HepG2 (cell line): ENCODE data around the gene GBGT1. TPM values are rescaled to one million over a fixed set of nuclear protein-coding genes. Genes with fewer than 3 reads are reported as not detected.
A peak's percentile ranks its signal among the peaks of the same experiment; 100 is the strongest.

Experiments used
- ATM ChIP-seq: fragments of 450-650 bp; IDR thresholded peaks from 2 replicates; pipeline ENCODE4 v1.7.1; 2017; ENCODE audit warnings: mild to moderate bottlenecking, borderline replicate concordance
- CCAR2 ChIP-seq: fragments of 200-400 bp; formaldehyde crosslinking; optimal IDR thresholded peaks from 2 replicates; pipeline ENCODE3; 2018; ENCODE audit warnings: low read depth, mild to moderate bottlenecking, low read length, moderate library complexity
- LCORL ChIP-seq, 2 experiments: fragments of 450-650 bp in 1 of 2; sonication (generic) in 1 of 2; formaldehyde crosslinking in 1 of 2; IDR thresholded peaks; 2 replicates each; pipeline versions ENCODE4 v1.5.0 to v1.6.1; 2017 to 2020; ENCODE audit warnings: antibody characterized with exemption in 1 of 2, missing genetic modification reagents in 1 of 2
- MLLT10 ChIP-seq: sonication (generic); formaldehyde crosslinking; IDR thresholded peaks from 2 replicates; pipeline ENCODE4 v1.4.0; 2020; ENCODE audit warnings: missing genetic modification reagents
- NFIC ChIP-seq: IDR thresholded peaks from 2 replicates; pipeline ENCODE4 v1.6.1; 2012; ENCODE audit warnings: mild to moderate bottlenecking, low read length, inconsistent platforms
- POLR2A ChIP-seq, 2 experiments: IDR thresholded peaks; 2 replicates each; pipeline ENCODE4 v1.6.1; 2011; ENCODE audit warnings: low read depth in 2 of 2, low read length in 2 of 2, mild to moderate bottlenecking in 1 of 2, moderate library complexity in 1 of 2; ENCODE audit not compliant: insufficient read depth in 1 of 2
- PRDM10 ChIP-seq: sonication (generic); formaldehyde crosslinking; IDR thresholded peaks from 2 replicates; pipeline ENCODE4 v1.4.0; 2020; ENCODE audit warnings: low read depth, missing genetic modification reagents
- ZBTB38 ChIP-seq: sonication (generic); formaldehyde crosslinking; IDR thresholded peaks from 2 replicates; pipeline ENCODE4 v1.5.1; 2020; ENCODE audit warnings: mild to moderate bottlenecking, missing genetic modification reagents
- ZHX2 ChIP-seq, 2 experiments: sonication (generic) in 1 of 2; formaldehyde crosslinking in 1 of 2; IDR thresholded peaks; 2 replicates each; pipeline versions ENCODE4 v1.6.1 to v1.9.0; 2014 to 2022; ENCODE audit warnings: antibody characterized with exemption in 1 of 2, borderline replicate concordance in 1 of 2, inconsistent platforms in 1 of 2, low read depth in 1 of 2, missing genetic modification reagents in 1 of 2
- ZNF12 ChIP-seq: sonication (generic); formaldehyde crosslinking; IDR thresholded peaks from 2 replicates; pipeline ENCODE4 v1.5.0; 2020; ENCODE audit warnings: missing genetic modification reagents
- ZNF333 ChIP-seq: sonication (generic); formaldehyde crosslinking; IDR thresholded peaks from 2 replicates; pipeline ENCODE4 v1.4.0; 2020; ENCODE audit warnings: mild to moderate bottlenecking, missing genetic modification reagents, borderline replicate concordance
- ZNF543 ChIP-seq: sonication (generic); formaldehyde crosslinking; IDR thresholded peaks from 2 replicates; pipeline ENCODE4 v1.4.0; 2020; ENCODE audit warnings: mild to moderate bottlenecking, missing genetic modification reagents
- ZNF589 ChIP-seq: sonication (generic); formaldehyde crosslinking; conservative IDR thresholded peaks from 2 replicates; pipeline ENCODE4 v1.8.0; 2022; ENCODE audit warnings: mild to moderate bottlenecking, moderate library complexity, missing genetic modification reagents
- ZNF724P ChIP-seq: sonication (generic); formaldehyde crosslinking; IDR thresholded peaks from 2 replicates; pipeline ENCODE4 v1.8.0; 2022; ENCODE audit warnings: missing genetic modification reagents, borderline replicate concordance
- ZNF782 ChIP-seq: sonication (generic); formaldehyde crosslinking; IDR thresholded peaks from 2 replicates; pipeline ENCODE4 v1.4.0; 2020; ENCODE audit warnings: missing genetic modification reagents, mild to moderate bottlenecking, borderline replicate concordance
- polyA plus RNA-seq, 8 experiments: library from polyadenylated mRNA; depleted of rRNA in 3 of 8; stranded (reverse) in 7 of 8; unstranded in 1 of 8; fragments of >200 nt; fragmentation: Illumina TruSeq in 4 of 8; extraction: Trizol in 4 of 8; gene quantifications; 2 replicates each; pipeline versions ENCODE4 v1.2.1 to v1.2.3, GENCODE V29; 2011 to 2016; ENCODE audit warnings: low read depth in 4 of 8, missing spikeins in 1 of 8, mixed read lengths in 1 of 8; ENCODE audit not compliant: insufficient read depth in 1 of 8
- total RNA-seq, 5 experiments: library from RNA; depleted of rRNA; stranded (reverse); fragments of >200 nt; fragmentation: Illumina TruSeq; extraction: Trizol; gene quantifications; 2 replicates each; pipeline ENCODE4 v1.2.3, GENCODE V29; 2016; ENCODE audit warnings: low read depth in 1 of 5
- TF ChIP-seq, protein P1 (sequence below): sonication (generic); formaldehyde crosslinking; IDR thresholded peaks from 2 replicates; pipeline ENCODE4 v1.5.1; 2020; ENCODE audit warnings: missing genetic modification reagents, mild to moderate bottlenecking, borderline replicate concordance

Gene GBGT1
- total and polyA plus RNA-seq, 2 of the 13 experiments (the other 11 are each of a cell fraction or from before 2014, with no cell fraction given) = not detected

DNA sequence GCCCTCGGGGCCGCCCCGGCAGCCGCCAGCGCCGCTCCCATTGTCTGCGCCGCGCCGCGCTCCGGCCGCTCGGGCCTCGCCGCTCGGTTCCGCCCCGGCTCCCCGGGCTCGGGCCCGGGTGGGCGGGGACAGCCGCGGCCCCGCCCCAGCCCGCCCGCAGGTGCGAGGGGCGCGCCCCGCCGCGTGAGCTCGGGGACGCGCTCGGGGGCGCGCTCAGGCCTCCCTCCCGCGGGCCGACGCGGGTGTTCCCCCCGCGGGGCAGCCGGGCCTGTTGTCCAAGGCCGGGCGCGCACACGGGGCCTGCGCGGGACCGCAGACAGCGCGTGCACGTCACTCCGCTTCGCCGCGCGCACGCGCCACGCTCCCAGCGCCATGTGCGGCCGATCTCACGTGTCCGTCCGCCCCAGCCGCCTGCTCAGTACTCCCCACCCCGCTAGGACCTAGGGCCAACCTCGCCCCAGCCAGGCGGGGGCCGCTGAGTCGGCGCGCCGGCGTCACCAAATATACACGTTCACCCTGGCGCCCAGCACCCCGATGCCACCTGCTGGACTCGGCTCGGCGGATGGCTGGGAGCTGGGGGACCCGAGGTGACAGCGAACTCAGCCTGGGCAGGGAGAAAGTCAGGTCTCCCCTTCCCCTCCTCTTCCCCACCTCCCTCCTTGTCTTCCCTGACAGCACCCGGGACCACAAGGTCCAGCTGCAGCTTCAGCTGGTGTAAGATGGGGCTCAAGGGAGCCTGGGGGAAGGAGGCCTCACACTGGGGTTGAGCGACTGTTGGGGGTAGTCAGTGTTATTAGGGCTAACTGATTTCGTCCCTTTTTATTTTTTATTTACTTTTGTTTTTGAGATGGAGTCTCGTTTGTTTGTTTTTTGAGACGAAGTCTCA is 14.3 kb downstream of the GBGT1 start (continued):
- TF ChIP-seq ZHX2 (IDR thresholded peaks at IDR 0.05; ENCODE audit: low read depth) (no peak), ZHX2 (CRISPR knock-in tag; IDR thresholded peaks at IDR 0.05; ENCODE audit: borderline replicate concordance) (no peak), PRDM10 (no peak), ATM (no peak), ZNF543 (CRISPR knock-in tag) (no peak), MLLT10 (CRISPR knock-in tag) (no peak), CCAR2 (no peak), LCORL (IDR thresholded peaks at IDR 0.05) (no peak), LCORL (CRISPR knock-in tag; IDR thresholded peaks at IDR 0.05) (peak; percentile 81; the same call in 1 of the 2 replicates), ZNF782 (CRISPR knock-in tag) (peak; percentile 93), ZNF333 (CRISPR knock-in tag) (peak; percentile 85; the same call in 1 of the 2 replicates), ZBTB38 (CRISPR knock-in tag) (peak; percentile 74; the same call in 1 of the 2 replicates), POLR2A (IDR thresholded peaks at IDR 0.05; ENCODE audit: insufficient read depth in 1 of 2, low read depth in 2 of 2, low read length in 2 of 2) (peak in 1 of 2 experiments; percentile 45; a peak in 2 of 4 replicates), NFIC (no peak), ZNF724P (CRISPR knock-in tag) (no peak), ZNF589 (CRISPR knock-in tag) (no peak), ZNF12 (CRISPR knock-in tag) (peak; percentile 48; the same call in 1 of the 2 replicates)
- TF ChIP-seq, protein P1, sequence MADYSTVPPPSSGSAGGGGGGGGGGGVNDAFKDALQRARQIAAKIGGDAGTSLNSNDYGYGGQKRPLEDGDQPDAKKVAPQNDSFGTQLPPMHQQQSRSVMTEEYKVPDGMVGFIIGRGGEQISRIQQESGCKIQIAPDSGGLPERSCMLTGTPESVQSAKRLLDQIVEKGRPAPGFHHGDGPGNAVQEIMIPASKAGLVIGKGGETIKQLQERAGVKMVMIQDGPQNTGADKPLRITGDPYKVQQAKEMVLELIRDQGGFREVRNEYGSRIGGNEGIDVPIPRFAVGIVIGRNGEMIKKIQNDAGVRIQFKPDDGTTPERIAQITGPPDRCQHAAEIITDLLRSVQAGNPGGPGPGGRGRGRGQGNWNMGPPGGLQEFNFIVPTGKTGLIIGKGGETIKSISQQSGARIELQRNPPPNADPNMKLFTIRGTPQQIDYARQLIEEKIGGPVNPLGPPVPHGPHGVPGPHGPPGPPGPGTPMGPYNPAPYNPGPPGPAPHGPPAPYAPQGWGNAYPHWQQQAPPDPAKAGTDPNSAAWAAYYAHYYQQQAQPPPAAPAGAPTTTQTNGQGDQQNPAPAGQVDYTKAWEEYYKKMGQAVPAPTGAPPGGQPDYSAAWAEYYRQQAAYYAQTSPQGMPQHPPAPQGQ (CRISPR knock-in tag) = no peak
